Gastroesophageal sphincter (tissue), 3 donors: ENCODE measurements around the gene CENPN.

ENCODE experiments used
- CTCF ChIP-seq, 4 experiments: fragments of 200-600 bp in 2 of 4; fragments of 450-650 bp in 2 of 4; sonication (generic) in 1 of 4; IDR thresholded peaks; one replicate each; pipeline ENCODE4 v1.5.1; 2017 to 2019; ENCODE audit warnings: antibody characterized with exemption in 4 of 4, mild to moderate bottlenecking in 2 of 4, moderate library complexity in 2 of 4
- EP300 ChIP-seq: sonication (generic); formaldehyde crosslinking; IDR thresholded peaks from one replicate; pipeline ENCODE4 v1.6.1; 2017; ENCODE audit warnings: antibody characterized with exemption, mild to moderate bottlenecking
- POLR2A ChIP-seq, 2 donors: fragments of 450-650 bp; IDR thresholded peaks; one replicate each; pipeline ENCODE4 v1.6.1; 2017; ENCODE audit warnings: antibody characterized with exemption in 2 of 2, mild to moderate bottlenecking in 2 of 2, moderate library complexity in 1 of 2
- POLR2AphosphoS5 ChIP-seq: sonication (generic); formaldehyde crosslinking; IDR thresholded peaks from one replicate; pipeline ENCODE4 v1.6.1; 2017; ENCODE audit warnings: antibody characterized with exemption

DNA sequence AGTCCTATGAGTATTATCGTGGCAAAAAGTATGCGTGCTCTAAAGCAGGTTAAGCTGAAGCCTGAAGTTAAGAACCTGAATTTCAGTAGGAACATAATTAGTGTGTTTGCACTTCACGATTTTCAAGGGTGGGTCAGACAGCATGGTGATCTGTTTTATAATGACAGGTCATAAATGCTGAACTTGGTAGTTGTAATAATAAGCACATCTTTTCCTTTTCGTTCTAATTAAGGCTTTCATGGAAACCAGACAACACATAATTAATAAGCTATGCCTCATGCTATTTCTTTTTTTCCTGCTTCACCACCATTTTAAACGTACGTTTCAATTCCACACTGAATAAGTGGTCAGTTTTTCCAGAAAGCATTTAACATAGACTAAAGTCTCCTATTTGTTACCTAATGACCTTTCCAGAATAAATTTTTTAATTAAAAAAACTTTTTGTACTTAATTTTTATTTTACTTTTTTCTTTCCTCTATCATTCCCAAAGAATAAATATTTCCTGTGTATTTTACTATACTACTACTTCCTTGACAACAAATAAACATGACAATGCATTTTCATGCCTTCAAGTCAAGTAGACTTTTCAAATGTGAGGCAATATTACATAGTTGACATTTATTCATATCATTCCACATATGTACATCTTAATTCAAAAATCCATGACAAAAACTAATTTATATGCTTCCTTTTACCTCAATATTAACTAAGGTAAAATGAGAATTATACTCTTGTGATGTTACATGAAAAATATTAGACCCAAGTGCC, 22.7 kb upstream of the CENPN start:
- TF ChIP-seq CTCF (IDR thresholded peaks at IDR 0.05) (no peak), POLR2AphosphoS5 (no peak), EP300 (no peak), POLR2A (IDR thresholded peaks at IDR 0.05) (no peak)
